ENCODE measurements around the gene SERPINE1.

SERPINE1 gene

GRCh38 chr7:101171442-101171837, 44.5 kb downstream of the SERPINE1 start:
- FAIRE-seq: no peak

GRCh38 chr7:101172005-101172853, 45.3 kb downstream of the SERPINE1 start:
- no peak for FAIRE-seq

GRCh38 chr7:101172854-101173751, 46.2 kb downstream of the SERPINE1 start:
- FAIRE-seq: no peak

- FAIRE-seq: no peak
Measured at GRCh38 chr7:101173752-101174244, 46.9 kb downstream of the SERPINE1 start.

- FAIRE-seq: no peak
Measured at GRCh38 chr7:101174322-101174854, 47.5 kb downstream of the SERPINE1 start.

- FAIRE-seq: no peak
Measured at GRCh38 chr7:101175664-101176063, 48.8 kb downstream of the SERPINE1 start.

- FAIRE-seq: no peak
Measured at GRCh38 chr7:101177644-101178043, 50.7 kb downstream of the SERPINE1 start.

GRCh38 chr7:101179117-101179516, 52.2 kb downstream of the SERPINE1 start:
- no peak for FAIRE-seq

- no peak for FAIRE-seq
Measured at GRCh38 chr7:101179713-101180112, 52.8 kb downstream of the SERPINE1 start.

GRCh38 chr7:101180130-101180755, 53.3 kb downstream of the SERPINE1 start, which contains the start of gene NAT16:
Gene NAT16 (minus strand): TSS chr7:101180293. CDS start chr7:101174807, 5,486 bp downstream.
- no peak for FAIRE-seq

GRCh38 chr7:101185258-101185839, 58.4 kb downstream of the SERPINE1 start:
- FAIRE-seq: no peak

- FAIRE-seq: no peak
Measured at GRCh38 chr7:101186194-101186593, 59.3 kb downstream of the SERPINE1 start.

- no peak for FAIRE-seq
Measured at GRCh38 chr7:101186844-101187428, 60.0 kb downstream of the SERPINE1 start.

All from A204.1 (cell line).